Esophagus muscularis mucosa (tissue), 3 donors: ENCODE measurements around the gene DISC1.

Experiments used
- CTCF ChIP-seq, 3 experiments: fragments of 200-600 bp in 2 of 3; fragments of 450-650 bp in 1 of 3; sonication (generic) in 2 of 3; IDR thresholded peaks; one replicate each; pipeline ENCODE4 v1.5.1; 2017 to 2019; ENCODE audit warnings: antibody characterized with exemption in 3 of 3, mild to moderate bottlenecking in 2 of 3, moderate library complexity in 1 of 3
- POLR2A ChIP-seq: fragments of 450-650 bp; IDR thresholded peaks from one replicate; pipeline ENCODE4 v1.6.1; 2017; ENCODE audit warnings: antibody characterized with exemption, moderate library complexity, mild to moderate bottlenecking, low read depth

- TF ChIP-seq CTCF (IDR thresholded peaks at IDR 0.05) (no peak), POLR2A (no peak)
Measured at GRCh38 chr1:231970684-231971083, 344.1 kb downstream of the DISC1 start.
